GM08714 (cell line): Measurements from ENCODE around the gene TASL.
"Not testable (repeated sequence)": the region's sequence is repeated elsewhere in the genome, so short reads cannot be mapped to it uniquely, and the experiment has no call there.

Experiments
- H3K4me3 ChIP-seq: fragments of 200-500 bp; sonication (Bioruptor generic); 2 replicates; pipeline ENCODE4 v1.5.1; 2014; ENCODE audit warnings: mild to moderate bottlenecking, low read length, inconsistent platforms
- ZNF274 ChIP-seq: IDR thresholded peaks from 2 replicates; pipeline ENCODE4 v1.6.1; 2012; ENCODE audit warnings: mild to moderate bottlenecking, low read depth, low read length

Gene TASL

GRCh38 chrX:30592831-30593230 is 15.3 kb upstream of the TASL start:
- no peak for TF ChIP-seq ZNF274
- peak overlapping the region; percentile 13; the same call in 1 of the 2 replicates for H3K4me3 ChIP-seq

DNA sequence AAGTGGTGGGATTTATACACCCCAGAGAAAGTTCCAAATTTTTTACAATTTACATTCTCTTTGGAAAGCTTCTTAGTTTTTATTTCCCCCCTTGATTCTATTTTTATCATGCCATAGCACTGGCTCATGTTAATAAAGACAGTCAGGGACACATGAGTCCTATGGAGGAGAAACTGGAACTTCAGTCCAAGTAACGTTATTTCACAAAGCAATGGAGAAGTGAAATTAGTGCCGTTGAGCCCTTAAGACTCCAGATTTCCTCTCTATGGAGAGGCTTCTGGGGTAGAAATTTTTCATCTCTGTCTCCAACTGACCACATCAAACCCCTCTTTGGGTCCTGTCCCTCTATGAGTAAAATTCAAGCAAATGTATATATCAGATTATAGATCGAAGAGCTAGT is 12.8 kb upstream of the TASL start:
- peak overlapping the region; percentile 43 for H3K4me3 ChIP-seq
- no peak for TF ChIP-seq ZNF274

- no peak for TF ChIP-seq ZNF274
- H3K4me3 ChIP-seq, result no peak overlapping the region
Observed at GRCh38 chrX:30589146-30589888, 11.8 kb upstream of the TASL start.

GRCh38 chrX:30586516-30586915 is 8.9 kb upstream of the TASL start:
- no peak for TF ChIP-seq ZNF274

DNA sequence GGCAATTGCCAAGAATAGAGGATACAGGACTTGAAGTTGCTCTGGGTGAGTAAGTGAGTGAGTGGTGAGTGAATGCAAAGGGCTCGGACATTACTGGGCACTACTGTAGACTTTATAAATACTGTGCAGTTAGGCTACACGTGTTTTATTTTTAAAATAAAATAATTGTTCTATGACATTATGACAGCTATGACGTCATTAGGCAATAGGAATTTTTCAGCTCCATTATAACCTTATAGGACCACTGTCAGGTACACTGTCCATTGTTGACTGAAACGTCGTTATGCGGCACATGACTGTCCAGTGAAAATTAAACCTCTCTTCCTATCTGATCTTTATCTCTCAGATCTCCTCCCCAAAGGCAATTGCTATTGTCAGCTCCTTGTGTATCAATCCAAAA is 5.1 kb upstream of the TASL start:
- TF ChIP-seq ZNF274, result no peak
- H3K4me3 ChIP-seq, result no peak overlapping the region

More at GRCh38 chrX:30586516-30586915, 8.9 kb upstream of the TASL start:
- H3K4me3 ChIP-seq, result no peak overlapping the region

- H3K4me3 ChIP-seq, result no peak overlapping the region
- TF ChIP-seq ZNF274, result no peak
Observed at GRCh38 chrX:30580641-30581040, 3.1 kb upstream of the TASL start.

DNA sequence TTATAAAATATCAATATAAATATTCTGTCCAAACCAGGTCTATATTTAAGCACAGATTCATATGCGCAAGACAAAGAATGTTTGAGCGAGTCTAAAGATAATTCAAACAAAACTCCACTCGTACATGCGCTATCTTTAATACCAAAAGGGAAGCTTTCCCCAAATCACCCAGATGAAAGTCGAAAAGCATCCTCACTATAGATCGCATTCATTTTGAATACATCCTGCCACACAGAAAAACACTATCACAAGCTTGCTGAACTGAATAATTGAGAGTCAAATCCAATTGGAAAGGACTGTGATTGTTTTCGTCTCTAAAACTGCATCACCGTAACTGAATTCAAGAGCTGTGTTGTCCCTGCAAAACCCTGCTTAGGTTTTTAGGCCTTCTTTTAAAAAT is 685 bp downstream of the TASL start:
- peak overlapping the region; percentile 91 for H3K4me3 ChIP-seq
- no peak for TF ChIP-seq ZNF274

DNA sequence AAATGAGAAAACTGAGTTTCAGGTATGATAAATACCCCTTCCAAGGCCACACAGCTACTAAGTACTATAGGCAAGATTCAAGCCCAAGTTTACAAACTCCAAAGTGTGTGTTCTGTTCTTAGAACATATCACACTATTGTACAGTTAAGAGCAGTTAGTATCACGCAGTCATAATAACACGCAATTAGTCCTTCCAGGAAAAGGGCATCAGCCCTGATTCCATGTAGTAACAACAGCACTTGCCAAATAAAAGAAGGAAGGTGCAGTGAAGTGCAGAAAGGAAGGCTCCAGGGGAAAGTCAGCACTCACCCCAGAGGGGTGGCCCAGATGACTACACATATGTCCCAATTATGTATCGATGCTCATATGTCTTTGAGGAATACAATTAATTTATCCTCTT is 4.4 kb downstream of the TASL start:
- no peak for TF ChIP-seq ZNF274
- peak overlapping the region; percentile 91 for H3K4me3 ChIP-seq

- no peak for TF ChIP-seq ZNF274
- H3K4me3 ChIP-seq, result peak overlapping the region; percentile 91
Observed at GRCh38 chrX:30572678-30573077, 4.9 kb downstream of the TASL start.

- TF ChIP-seq ZNF274, result no peak
- no peak overlapping the region; the same call in 1 of the 2 replicates for H3K4me3 ChIP-seq
Observed at GRCh38 chrX:30572004-30572403, 5.6 kb downstream of the TASL start.

GRCh38 chrX:30570505-30570904 is 7.1 kb downstream of the TASL start:
- peak overlapping the region; percentile 51; the same call in 1 of the 2 replicates for H3K4me3 ChIP-seq
- no peak for TF ChIP-seq ZNF274

DNA sequence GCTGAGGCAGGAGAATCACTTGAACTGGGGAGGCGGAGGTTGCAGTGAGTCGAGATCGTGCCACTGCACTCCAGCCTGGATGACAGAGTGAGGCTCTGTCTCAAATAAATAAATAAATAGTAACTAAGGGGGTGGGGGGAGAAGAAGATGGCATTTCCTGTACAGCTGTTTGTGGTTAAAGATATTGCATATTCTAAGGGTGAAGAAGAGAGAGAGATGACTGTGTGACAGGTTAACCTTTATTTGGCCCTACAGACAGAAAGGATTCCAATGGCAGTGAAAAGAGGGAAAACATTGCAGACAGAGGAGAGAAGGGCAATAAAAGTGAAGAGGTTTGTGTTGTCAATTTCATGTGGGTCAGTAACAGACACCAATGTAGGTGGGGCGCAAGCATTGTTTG is 9.4 kb downstream of the TASL start:
- H3K4me3 ChIP-seq, result peak overlapping the region; percentile 45; the same call in 1 of the 2 replicates
- TF ChIP-seq ZNF274, result no peak

DNA sequence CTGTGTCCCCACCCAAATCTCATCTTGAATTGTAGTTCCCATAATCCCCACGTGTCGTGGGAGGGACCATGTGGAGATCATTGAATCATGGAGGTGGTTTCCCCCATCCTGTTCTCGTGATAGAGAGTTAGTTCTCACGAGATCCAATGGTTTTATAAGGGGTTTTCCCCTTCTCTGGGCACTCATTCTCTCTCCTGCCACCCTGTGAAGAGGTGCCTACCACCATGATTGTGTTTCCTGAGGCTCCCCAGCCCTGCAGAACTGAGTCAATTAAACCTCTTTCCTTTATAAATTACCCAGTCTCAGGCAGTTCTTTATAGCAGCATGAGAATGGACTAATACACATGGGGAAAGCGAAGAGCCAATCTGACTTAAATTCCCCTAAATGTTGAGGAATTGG is 14.5 kb downstream of the TASL start:
- not testable (repeated sequence) for H3K4me3 ChIP-seq

DNA sequence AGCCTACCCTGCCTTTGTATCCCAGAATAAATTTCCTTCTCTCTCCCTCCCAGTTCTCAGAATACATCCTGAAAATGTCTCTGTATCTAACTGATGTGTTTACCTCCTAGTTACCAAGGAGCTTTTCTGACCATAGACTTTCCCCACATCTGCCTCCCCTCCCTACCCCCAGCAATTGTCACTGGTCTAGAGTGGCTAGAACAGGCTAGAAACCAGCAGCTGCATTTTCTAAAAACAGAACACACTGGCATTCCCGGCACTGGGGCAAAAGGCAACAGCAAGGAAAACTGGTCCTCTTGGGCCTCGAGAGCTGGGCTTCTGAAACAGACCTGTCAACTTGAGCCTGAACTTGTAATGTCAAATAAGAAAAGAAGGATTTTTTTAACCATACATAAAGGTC is 16.4 kb downstream of the TASL start:
- no peak for TF ChIP-seq ZNF274
- H3K4me3 ChIP-seq, result no peak overlapping the region

GRCh38 chrX:30538271-30538670 is 39.3 kb downstream of the TASL start:
- no peak overlapping the region for H3K4me3 ChIP-seq
- no peak for TF ChIP-seq ZNF274

GRCh38 chrX:30533835-30534234 is 43.7 kb downstream of the TASL start:
- no peak for TF ChIP-seq ZNF274
- no peak overlapping the region for H3K4me3 ChIP-seq
